Mesenchymal stem cell (in vitro differentiated cells and primary cell): Measurements from ENCODE around the gene AP4E1.

Source experiments
- DNase-seq: peaks from one replicate; pipeline ENCODE4 v3.0.0-alpha.2; 2013
- H2AFZ ChIP-seq: one replicate; pipeline ENCODE4 v1.6.1; 2013; ENCODE audit warnings: low read depth, mild to moderate bottlenecking, control low read depth, inconsistent platforms, low read length, moderate library complexity
- H2AK5ac ChIP-seq: 2 replicates; pipeline ENCODE4 v1.6.1; 2013; ENCODE audit warnings: low read length, moderate library complexity, mild to moderate bottlenecking, inconsistent platforms; ENCODE audit not compliant: severe bottlenecking
- H2BK120ac ChIP-seq: one replicate; pipeline ENCODE4 v1.6.1; 2013; ENCODE audit warnings: low read depth, mild to moderate bottlenecking, inconsistent platforms, low read length, moderate library complexity
- H2BK12ac ChIP-seq, 2 experiments: one replicate each; pipeline ENCODE4 v1.6.1; 2013; ENCODE audit warnings: inconsistent platforms in 2 of 2, low read length in 2 of 2, mild to moderate bottlenecking in 2 of 2, moderate library complexity in 2 of 2, control low read depth in 1 of 2
- H2BK15ac ChIP-seq: one replicate; pipeline ENCODE4 v1.6.1; 2013; ENCODE audit warnings: mild to moderate bottlenecking, low read depth, inconsistent platforms; ENCODE audit not compliant: poor library complexity, severe bottlenecking
- H2BK5ac ChIP-seq: 2 replicates; pipeline ENCODE4 v1.6.1; 2013; ENCODE audit warnings: low read depth, mild to moderate bottlenecking, low read length, control low read depth, inconsistent platforms; ENCODE audit not compliant: poor library complexity, severe bottlenecking
- H3K14ac ChIP-seq, 2 experiments: one replicate each; pipeline ENCODE4 v1.6.1; 2013; ENCODE audit warnings: inconsistent platforms in 2 of 2, low read length in 2 of 2, control low read depth in 1 of 2, mild to moderate bottlenecking in 1 of 2, moderate library complexity in 1 of 2
- H3K18ac ChIP-seq, 2 experiments: one replicate each; pipeline ENCODE4 v1.6.1; 2013; ENCODE audit warnings: inconsistent platforms in 2 of 2, low read length in 2 of 2, control low read depth in 1 of 2, low read depth in 1 of 2, mild to moderate bottlenecking in 1 of 2
- H3K23ac ChIP-seq, 2 experiments: one replicate each; pipeline ENCODE4 v1.6.1; 2013; ENCODE audit warnings: inconsistent platforms in 2 of 2, low read length in 2 of 2, mild to moderate bottlenecking in 2 of 2, moderate library complexity in 2 of 2, control low read depth in 1 of 2
- H3K27ac ChIP-seq: 2 replicates; pipeline ENCODE4 v1.5.1; 2013; ENCODE audit warnings: mild to moderate bottlenecking, moderate library complexity, low read length, control low read depth, inconsistent platforms; ENCODE audit not compliant: poor library complexity, severe bottlenecking
- H3K27me3 ChIP-seq, 2 experiments: 2 replicates each; pipeline versions ENCODE4 v1.6.1 to v1.7.0; 2013; ENCODE audit warnings: low read length in 2 of 2, mild to moderate bottlenecking in 2 of 2, moderate library complexity in 2 of 2, control low read depth in 1 of 2, inconsistent platforms in 1 of 2; ENCODE audit not compliant: control insufficient read depth in 1 of 2, insufficient read depth in 1 of 2
- H3K36me3 ChIP-seq, 2 experiments: 2 replicates each; pipeline versions ENCODE4 v1.6.1 to v1.7.0; 2013; ENCODE audit warnings: low read length in 2 of 2, control low read depth in 1 of 2, inconsistent platforms in 1 of 2, low read depth in 1 of 2, mild to moderate bottlenecking in 1 of 2; ENCODE audit not compliant: insufficient read depth in 2 of 2, control insufficient read depth in 1 of 2
- H3K4ac ChIP-seq, 2 experiments: one replicate each; pipeline ENCODE4 v1.6.1; 2013; ENCODE audit warnings: inconsistent platforms in 2 of 2, low read length in 2 of 2, mild to moderate bottlenecking in 2 of 2, moderate library complexity in 2 of 2, control low read depth in 1 of 2, low read depth in 1 of 2
- H3K4me1 ChIP-seq: 2 replicates; pipeline ENCODE4 v1.6.1; 2013; ENCODE audit warnings: low read depth, low read length, control low read depth; ENCODE audit not compliant: control insufficient read depth, insufficient read depth
- H3K4me2 ChIP-seq: 2 replicates; pipeline ENCODE4 v1.6.1; 2013; ENCODE audit warnings: low read length, mild to moderate bottlenecking, inconsistent platforms; ENCODE audit not compliant: poor library complexity, severe bottlenecking
- H3K4me3 ChIP-seq, 2 experiments: 2 replicates each; pipeline versions ENCODE4 v1.5.1 to v1.7.0; 2013; ENCODE audit warnings: low read length in 2 of 2, mild to moderate bottlenecking in 2 of 2, control low read depth in 1 of 2, low read depth in 1 of 2; ENCODE audit not compliant: insufficient read depth in 1 of 2
- H3K79me1 ChIP-seq: replicated peaks from 2 replicates; pipeline ENCODE4 v1.6.1; 2013; ENCODE audit warnings: mild to moderate bottlenecking, control low read depth, low read length, inconsistent platforms; ENCODE audit not compliant: poor library complexity, severe bottlenecking
- H3K9ac ChIP-seq: 2 replicates; pipeline ENCODE4 v1.7.0; 2013; ENCODE audit warnings: mild to moderate bottlenecking, low read length, moderate library complexity
- H3K9me3 ChIP-seq: 2 replicates; pipeline ENCODE4 v1.7.0; 2013; ENCODE audit warnings: mild to moderate bottlenecking, low read length; ENCODE audit not compliant: control insufficient read depth
- H4K8ac ChIP-seq: one replicate; pipeline ENCODE4 v1.6.1; 2013; ENCODE audit warnings: inconsistent platforms, mild to moderate bottlenecking, low read length, moderate library complexity
- H4K91ac ChIP-seq: one replicate; pipeline ENCODE4 v1.6.1; 2013; ENCODE audit warnings: mild to moderate bottlenecking, low read length, inconsistent platforms
- WGBS: methylation state at CpG from one replicate; pipeline ENCODE4 v1.1.7; 2013; ENCODE audit warnings: mixed read lengths; 5-methylcytosine and 5-hydroxymethylcytosine counted together

AP4E1 gene

DNA sequence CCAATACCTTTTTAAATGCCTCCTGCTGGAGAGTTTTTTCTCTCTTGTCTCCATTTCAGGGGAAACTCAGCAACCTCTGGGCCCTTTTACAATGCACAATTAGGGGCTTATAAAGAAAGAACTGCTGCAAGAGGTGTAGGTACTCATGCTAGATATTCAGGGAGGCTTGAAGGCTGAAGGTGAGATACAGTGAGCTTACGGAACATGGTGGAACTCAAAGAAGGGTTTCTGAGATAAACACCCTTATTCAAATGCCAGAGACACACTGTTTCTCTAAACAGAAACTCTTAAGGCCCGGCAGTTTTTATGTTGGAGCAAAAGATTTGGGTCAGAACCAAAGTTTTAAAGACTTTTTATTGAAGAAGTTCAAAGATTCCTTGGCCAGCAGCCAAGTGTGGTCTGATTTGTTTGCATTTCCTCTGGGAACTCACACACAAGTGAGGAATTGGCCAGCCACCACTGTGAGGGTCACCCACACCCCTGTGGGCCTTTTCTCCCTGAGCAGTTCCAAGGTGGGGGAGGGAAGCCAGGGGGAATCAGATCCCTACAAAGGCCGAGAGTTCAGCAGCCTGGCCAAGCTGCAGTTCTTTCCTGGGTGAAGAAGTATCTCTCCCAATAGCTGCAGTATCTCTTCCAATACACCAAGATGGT is 138.4 kb downstream of the AP4E1 start:
- Histone ChIP-seq H3K14ac (no peak overlapping the region), H3K27ac (peak overlapping the region; percentile 16), H3K36me3 (no peaks in the 10 kb centered on the region), H3K4me2 (peak overlapping the region; percentile 2), H3K9ac (no peak overlapping the region), H3K4me3 (no peak overlapping the region), H2BK12ac (no peak overlapping the region), H3K9me3 (no peaks in the 10 kb centered on the region), H3K18ac (no peak overlapping the region), H2BK15ac (no peak overlapping the region), H3K4ac (no peak overlapping the region), H4K91ac (no peak overlapping the region), H3K79me1 (no peaks in the 10 kb centered on the region), H2BK120ac (no peak overlapping the region), H3K4me1 (peaks cover 7% of the 10 kb centered on the region), H4K8ac (no peak overlapping the region), H3K23ac (no peak overlapping the region), H3K27me3 (peaks cover 0 to 9% of the 10 kb centered on the region in 2 experiments), H2AFZ (no peak overlapping the region), H2AK5ac (no peak overlapping the region), H2BK5ac (no peak overlapping the region)
- DNase-seq = peak; percentile 23
- 76% methylated on average over 1 of the region's 3 CpGs for WGBS

DNA sequence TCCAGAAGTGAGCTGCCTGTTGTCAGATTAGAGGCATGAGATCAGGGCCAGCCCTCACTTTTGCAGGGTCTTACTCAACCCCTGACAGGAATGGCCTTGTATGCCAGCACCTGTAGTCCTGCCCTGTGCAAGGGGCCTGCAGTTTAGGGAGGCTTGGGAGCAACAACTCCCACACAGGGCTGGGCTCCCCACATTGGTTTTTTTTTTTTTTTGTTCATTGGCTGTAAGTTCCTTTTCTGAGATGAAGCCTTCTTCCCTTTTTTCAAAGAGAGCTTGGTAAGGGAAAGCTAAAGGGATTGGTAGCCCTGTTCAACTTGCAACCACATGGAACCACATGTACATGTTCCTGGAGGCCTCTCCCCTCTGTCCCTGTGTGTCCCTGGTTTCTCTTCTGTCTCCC is 139.8 kb downstream of the AP4E1 start:
- Histone ChIP-seq H2BK12ac (no peak overlapping the region), H3K4me3 (no peak overlapping the region), H3K79me1 (no peaks in the 10 kb centered on the region)

DNA sequence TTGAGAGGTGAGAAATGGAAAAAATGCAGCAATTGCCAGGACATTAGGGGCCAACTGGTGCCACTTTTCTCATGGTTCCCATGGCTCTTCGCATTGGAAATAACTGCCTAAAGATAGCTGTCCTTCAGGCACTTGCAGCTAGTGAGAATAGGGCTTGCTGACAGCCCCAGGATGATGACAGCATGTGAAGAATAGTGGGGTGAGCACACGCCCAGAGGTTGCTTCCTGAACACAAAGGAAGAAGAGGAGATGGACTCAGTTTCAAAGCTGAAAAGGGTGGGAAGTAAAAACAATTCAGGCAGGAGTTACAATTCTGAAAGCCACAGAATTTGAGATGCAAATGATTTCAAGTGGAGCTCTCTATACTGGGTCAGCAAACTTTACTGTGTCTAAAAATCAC is 140.6 kb downstream of the AP4E1 start:
- Histone ChIP-seq H3K9ac (no peak overlapping the region), H3K9me3 (no peaks in the 10 kb centered on the region)
- 75% methylated on average over 2 of the region's 2 CpGs for WGBS

More for the DNA sequence above, 139.8 kb downstream of the AP4E1 start:
- no peak overlapping the region for H2BK5ac ChIP-seq
- H3K14ac ChIP-seq = no peak overlapping the region
- H3K27ac ChIP-seq = no peak overlapping the region
- H3K27me3 ChIP-seq = peaks cover 0 to 18% of the 10 kb centered on the region in 2 experiments
- no peaks in the 10 kb centered on the region for H3K36me3 ChIP-seq
- no peak for DNase-seq
- H3K9ac ChIP-seq = no peak overlapping the region
- no peak overlapping the region for H3K4ac ChIP-seq
- no peak overlapping the region for H4K8ac ChIP-seq
- no peak overlapping the region for H3K23ac ChIP-seq
- H2AK5ac ChIP-seq = no peak overlapping the region
- no peak overlapping the region for H2BK120ac ChIP-seq
- H2AFZ ChIP-seq = no peak overlapping the region
- no peak overlapping the region for H3K18ac ChIP-seq
- peaks cover 7% of the 10 kb centered on the region for H3K4me1 ChIP-seq
- no peak overlapping the region for H2BK15ac ChIP-seq
- no peaks in the 10 kb centered on the region for H3K9me3 ChIP-seq
- H3K4me2 ChIP-seq = no peak overlapping the region
- no peak overlapping the region for H4K91ac ChIP-seq

DNA sequence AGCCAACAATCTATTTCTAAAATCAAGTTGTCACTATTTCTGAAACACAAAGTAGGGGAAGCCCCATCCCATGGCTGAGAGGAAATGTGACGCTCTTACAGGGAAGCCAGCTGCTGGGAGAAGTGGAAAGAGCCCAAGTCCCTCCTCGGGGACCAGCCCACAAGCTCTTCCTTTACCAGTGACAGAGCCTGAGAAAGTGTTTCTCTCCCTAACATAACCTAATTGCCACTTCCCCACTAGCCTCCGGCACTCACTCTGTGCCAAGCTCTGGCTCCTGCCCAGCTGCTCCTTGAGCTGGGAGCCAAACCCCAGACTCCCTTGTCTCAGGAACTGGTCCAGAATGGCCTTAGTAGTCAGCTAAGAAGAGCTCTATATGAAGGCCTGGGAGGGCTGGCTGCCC is 143.3 kb downstream of the AP4E1 start:
- Histone ChIP-seq H3K36me3 (peaks cover 0 to 23% of the 10 kb centered on the region in 2 experiments), H3K9ac (no peak overlapping the region), H3K9me3 (no peaks in the 10 kb centered on the region), H3K14ac (no peak overlapping the region), H2BK15ac (no peak overlapping the region), H3K27ac (no peak overlapping the region), H3K4ac (no peak overlapping the region), H2BK120ac (no peak overlapping the region), H4K8ac (no peak overlapping the region), H3K4me2 (no peak overlapping the region), H3K4me1 (peaks cover 7% of the 10 kb centered on the region), H2AFZ (no peak overlapping the region), H3K27me3 (peaks cover 0 to 28% of the 10 kb centered on the region in 2 experiments), H3K18ac (no peak overlapping the region), H4K91ac (no peak overlapping the region), H3K4me3 (no peak overlapping the region), H2BK12ac (no peak overlapping the region), H2AK5ac (no peak overlapping the region), H3K79me1 (no peaks in the 10 kb centered on the region), H3K23ac (no peak overlapping the region), H2BK5ac (no peak overlapping the region)
- WGBS = 83% methylated on average over 3 of the region's 3 CpGs
- DNase-seq = no peak

More for the DNA sequence above, 140.6 kb downstream of the AP4E1 start:
- no peak overlapping the region for H3K27ac ChIP-seq
- H4K8ac ChIP-seq = no peak overlapping the region
- no peak overlapping the region for H3K4me2 ChIP-seq
- no peak overlapping the region for H2AK5ac ChIP-seq
- H3K4me3 ChIP-seq = no peak overlapping the region
- H2BK12ac ChIP-seq = no peak overlapping the region
- peaks cover 7% of the 10 kb centered on the region for H3K4me1 ChIP-seq
- no peaks in the 10 kb centered on the region for H3K36me3 ChIP-seq
- peaks cover 0 to 18% of the 10 kb centered on the region in 2 experiments for H3K27me3 ChIP-seq
- no peak overlapping the region for H2BK15ac ChIP-seq
- no peak overlapping the region for H3K4ac ChIP-seq
- H2AFZ ChIP-seq = no peak overlapping the region
- no peak overlapping the region for H3K14ac ChIP-seq
- no peak overlapping the region for H2BK120ac ChIP-seq
- no peak overlapping the region for H4K91ac ChIP-seq
- no peak overlapping the region for H3K23ac ChIP-seq
- no peak overlapping the region for H3K18ac ChIP-seq
- H2BK5ac ChIP-seq = no peak overlapping the region
- no peaks in the 10 kb centered on the region for H3K79me1 ChIP-seq
- DNase-seq = no peak
